ENCODE results near the gene FOXP1.

DNA sequence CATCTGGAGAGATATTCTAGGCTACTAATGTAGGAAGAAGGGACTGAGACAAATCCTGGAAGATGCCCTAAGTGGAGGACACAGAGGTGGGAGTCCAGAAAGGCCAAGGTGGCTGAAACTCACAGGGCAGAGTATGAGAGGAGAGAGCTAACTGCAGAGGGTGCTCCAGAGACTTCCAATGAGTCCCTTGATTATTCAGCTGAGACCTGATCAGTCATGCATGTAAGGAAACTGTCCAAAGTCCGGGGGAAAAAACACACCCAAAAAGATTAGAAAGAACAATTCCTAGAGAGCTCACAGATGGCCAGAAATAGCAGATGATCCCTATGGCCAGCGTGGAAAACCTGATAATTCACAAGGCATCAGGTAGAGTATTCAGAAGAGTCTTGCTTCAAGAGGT, 18.7 kb upstream of the FOXP1 start:
- TF ChIP-seq POLR2AphosphoS5 (IDR thresholded peaks at IDR 0.05; ENCODE audit: low read depth, low read length), result no peak
- TF ChIP-seq, protein P1, sequence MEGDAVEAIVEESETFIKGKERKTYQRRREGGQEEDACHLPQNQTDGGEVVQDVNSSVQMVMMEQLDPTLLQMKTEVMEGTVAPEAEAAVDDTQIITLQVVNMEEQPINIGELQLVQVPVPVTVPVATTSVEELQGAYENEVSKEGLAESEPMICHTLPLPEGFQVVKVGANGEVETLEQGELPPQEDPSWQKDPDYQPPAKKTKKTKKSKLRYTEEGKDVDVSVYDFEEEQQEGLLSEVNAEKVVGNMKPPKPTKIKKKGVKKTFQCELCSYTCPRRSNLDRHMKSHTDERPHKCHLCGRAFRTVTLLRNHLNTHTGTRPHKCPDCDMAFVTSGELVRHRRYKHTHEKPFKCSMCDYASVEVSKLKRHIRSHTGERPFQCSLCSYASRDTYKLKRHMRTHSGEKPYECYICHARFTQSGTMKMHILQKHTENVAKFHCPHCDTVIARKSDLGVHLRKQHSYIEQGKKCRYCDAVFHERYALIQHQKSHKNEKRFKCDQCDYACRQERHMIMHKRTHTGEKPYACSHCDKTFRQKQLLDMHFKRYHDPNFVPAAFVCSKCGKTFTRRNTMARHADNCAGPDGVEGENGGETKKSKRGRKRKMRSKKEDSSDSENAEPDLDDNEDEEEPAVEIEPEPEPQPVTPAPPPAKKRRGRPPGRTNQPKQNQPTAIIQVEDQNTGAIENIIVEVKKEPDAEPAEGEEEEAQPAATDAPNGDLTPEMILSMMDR (IDR thresholded peaks at IDR 0.05), result no peak

Data from Panc1 (cell line).